OCI-LY7 (cell line): ENCODE data around the gene AFF3. TPM values are rescaled to one million over a fixed set of nuclear protein-coding genes. Genes with fewer than 3 reads are reported as not detected.

Source experiments
- BruUV-seq: library from RNA; stranded (reverse); fragments of 400-500 nt; replicated peaks from 2 replicates; lab custom pipeline; 2021; lab: Mats Ljungman, UMichigan
- CTCF ChIA-PET: fragments of 300-600 bp; sonication (Branson Sonifier 250); formaldehyde crosslinking; loops from one replicate; lab custom pipeline; 2022; ENCODE audit warnings: antibody characterized with exemption; ENCODE audit not compliant: unreplicated experiment; lab: Charles Lee
- POLR2A ChIA-PET: fragments of 300-600 bp; sonication (Branson Sonifier 250); formaldehyde crosslinking; loops from one replicate; lab custom pipeline; 2022; ENCODE audit warnings: antibody characterized with exemption; lab: Charles Lee
- DNase-seq: peaks from one replicate; pipeline ENCODE4 v3.0.0-alpha.2; 2015; ENCODE audit warnings: low spot score
- H2AFZ ChIP-seq: fragments of 200-600 bp; sonication (generic), shearing (Covaris generic); 2 replicates; pipeline ENCODE4 v1.6.1; 2014; ENCODE audit warnings: mild to moderate bottlenecking, antibody characterized with exemption, low read length, moderate library complexity
- H3K27ac ChIP-seq: fragments of 200-600 bp; sonication (generic); 2 replicates; pipeline ENCODE4 v1.5.1; 2014; ENCODE audit warnings: mixed run types, low read depth, mild to moderate bottlenecking, moderate library complexity, low read length, inconsistent platforms; ENCODE audit not compliant: poor library complexity, severe bottlenecking
- H3K36me3 ChIP-seq: fragments of 200-600 bp; sonication (generic); 2 replicates; pipeline ENCODE4 v1.6.1; 2014; ENCODE audit warnings: mild to moderate bottlenecking, antibody characterized with exemption, low read length, moderate library complexity, mixed read lengths; ENCODE audit not compliant: insufficient read depth
- H3K4me1 ChIP-seq: fragments of 200-600 bp; sonication (generic); 2 replicates; pipeline ENCODE4 v1.5.1; 2014; ENCODE audit warnings: mild to moderate bottlenecking, low read length; ENCODE audit not compliant: insufficient read depth, poor library complexity, severe bottlenecking
- H3K4me2 ChIP-seq: fragments of 200-600 bp; sonication (generic); 2 replicates; pipeline ENCODE4 v1.6.1; 2014; ENCODE audit warnings: mild to moderate bottlenecking, low read length
- H3K4me3 ChIP-seq: fragments of 200-600 bp; sonication (generic); 2 replicates; pipeline ENCODE4 v1.5.1; 2014; ENCODE audit warnings: mild to moderate bottlenecking, low read depth, low read length; ENCODE audit not compliant: poor library complexity, severe bottlenecking
- H3K79me2 ChIP-seq: fragments of 200-600 bp; sonication (generic); 2 replicates; pipeline ENCODE4 v1.6.1; 2016; ENCODE audit warnings: low read depth, mild to moderate bottlenecking, low read length, moderate library complexity, mixed read lengths; ENCODE audit not compliant: insufficient read depth
- H3K9me2 ChIP-seq: fragments of 200-600 bp; sonication (generic); 2 replicates; pipeline ENCODE4 v1.6.1; 2016; ENCODE audit warnings: mild to moderate bottlenecking, low read length, mixed read lengths; ENCODE audit not compliant: insufficient read depth
- H3K9me3 ChIP-seq: fragments of 200-600 bp; sonication (generic); 2 replicates; pipeline ENCODE4 v1.6.1; 2014; ENCODE audit warnings: mild to moderate bottlenecking, mixed run types, low read length, mixed read lengths
- H4K20me1 ChIP-seq: fragments of 200-600 bp; sonication (generic); 2 replicates; pipeline ENCODE4 v1.6.1; 2014; ENCODE audit warnings: mild to moderate bottlenecking, antibody characterized with exemption, low read length, moderate library complexity, mixed read lengths; ENCODE audit not compliant: insufficient read depth
- EZH2phosphoT487 ChIP-seq: fragments of 200-600 bp; sonication (generic); IDR thresholded peaks from 2 replicates; pipeline ENCODE4 v1.6.1; 2018; ENCODE audit warnings: low read depth, borderline replicate concordance, mild to moderate bottlenecking, mixed run types, antibody characterized with exemption, low read length, moderate library complexity, mixed read lengths
- intact Hi-C: fragments of 100-400 bp; cut with micrococcal nuclease; formaldehyde crosslinking; loops from one replicate; pipeline ENCODE4 v1.10.0; 2022; ENCODE audit not compliant: unreplicated experiment
- total RNA-seq, 2 experiments: library from RNA; depleted of rRNA in 1 of 2; stranded (reverse); fragments of >200 nt in 1 of 2; shearing (Covaris generic) in 1 of 2; gene quantifications; 2 replicates each; pipeline ENCODE4 v1.2.3, GENCODE V29; 2014 to 2022
- TF ChIP-seq, protein P1 (sequence below): fragments of 200-600 bp; sonication (generic); conservative IDR thresholded peaks from 2 replicates; pipeline ENCODE4 v1.5.1; 2014; ENCODE audit warnings: mild to moderate bottlenecking, antibody characterized with exemption, low read length, moderate library complexity, mixed read lengths

The AFF3 gene
- total RNA-seq, 2 experiments from 2014 or later: 131 to 133 TPM

GRCh38 chr2:100031604-100032003 is 110.8 kb downstream of the AFF3 start:
- H3K4me1 ChIP-seq: no peaks in the 10 kb centered on the region
- no peaks in the 10 kb centered on the region for H3K9me2 ChIP-seq
- POLR2A ChIA-PET: interaction anchor here (2.9 kb wide), 1 partner anchor 10 kb away, joined by 6 read pairs; no protein-coding TSS in a partner anchor
- TF ChIP-seq, protein P1, sequence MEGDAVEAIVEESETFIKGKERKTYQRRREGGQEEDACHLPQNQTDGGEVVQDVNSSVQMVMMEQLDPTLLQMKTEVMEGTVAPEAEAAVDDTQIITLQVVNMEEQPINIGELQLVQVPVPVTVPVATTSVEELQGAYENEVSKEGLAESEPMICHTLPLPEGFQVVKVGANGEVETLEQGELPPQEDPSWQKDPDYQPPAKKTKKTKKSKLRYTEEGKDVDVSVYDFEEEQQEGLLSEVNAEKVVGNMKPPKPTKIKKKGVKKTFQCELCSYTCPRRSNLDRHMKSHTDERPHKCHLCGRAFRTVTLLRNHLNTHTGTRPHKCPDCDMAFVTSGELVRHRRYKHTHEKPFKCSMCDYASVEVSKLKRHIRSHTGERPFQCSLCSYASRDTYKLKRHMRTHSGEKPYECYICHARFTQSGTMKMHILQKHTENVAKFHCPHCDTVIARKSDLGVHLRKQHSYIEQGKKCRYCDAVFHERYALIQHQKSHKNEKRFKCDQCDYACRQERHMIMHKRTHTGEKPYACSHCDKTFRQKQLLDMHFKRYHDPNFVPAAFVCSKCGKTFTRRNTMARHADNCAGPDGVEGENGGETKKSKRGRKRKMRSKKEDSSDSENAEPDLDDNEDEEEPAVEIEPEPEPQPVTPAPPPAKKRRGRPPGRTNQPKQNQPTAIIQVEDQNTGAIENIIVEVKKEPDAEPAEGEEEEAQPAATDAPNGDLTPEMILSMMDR: no peak
- no peak for TF ChIP-seq EZH2phosphoT487
- no peaks in the 10 kb centered on the region for H3K9me3 ChIP-seq
- no peak overlapping the region for H2AFZ ChIP-seq
- CTCF ChIA-PET: no interaction called here
- H3K4me3 ChIP-seq: no peak overlapping the region
- no peak for DNase-seq
- no peak overlapping the region for H3K27ac ChIP-seq
- BruUV-seq: no TSS peak
- H3K36me3 ChIP-seq: peaks cover 10% of the 10 kb centered on the region; the same call in 1 of the 2 replicates
- peaks cover 2% of the 10 kb centered on the region; the same call in 1 of the 2 replicates for H4K20me1 ChIP-seq
- no peak overlapping the region for H3K4me2 ChIP-seq
- peaks cover 36% of the 10 kb centered on the region for H3K79me2 ChIP-seq
- intact Hi-C loops: no loop called here

DNA sequence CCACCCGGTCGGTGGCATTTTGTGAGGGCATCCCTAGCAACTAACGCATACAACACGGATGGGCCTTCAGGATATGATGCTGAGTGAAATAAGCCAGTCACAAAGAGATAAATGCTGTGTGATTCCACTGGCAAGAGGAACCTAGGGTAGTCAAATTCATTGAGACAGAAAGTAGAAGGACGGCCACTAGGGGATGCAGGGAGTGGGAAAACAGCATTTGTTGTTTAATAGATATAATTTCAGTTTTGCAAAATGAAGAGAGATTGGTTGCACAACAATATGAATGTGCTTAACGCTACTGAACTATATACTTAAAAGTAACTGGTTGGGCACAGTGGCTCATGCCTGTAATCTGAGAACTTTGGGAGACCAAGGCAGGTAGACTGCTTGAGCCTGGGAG is 112.9 kb downstream of the AFF3 start:
- ChIA-PET POLR2A (no interaction called here), CTCF (no interaction called here)
- Histone ChIP-seq H3K4me2 (no peak overlapping the region), H3K9me2 (no peaks in the 10 kb centered on the region), H4K20me1 (no peaks in the 10 kb centered on the region), H3K27ac (no peak overlapping the region), H2AFZ (no peak overlapping the region), H3K9me3 (no peaks in the 10 kb centered on the region), H3K4me3 (no peak overlapping the region), H3K4me1 (no peaks in the 10 kb centered on the region), H3K36me3 (peaks cover 10% of the 10 kb centered on the region; the same call in 1 of the 2 replicates), H3K79me2 (peaks cover 27% of the 10 kb centered on the region; the same call in 1 of the 2 replicates)
- no TSS peak for BruUV-seq
- no peak for DNase-seq
- TF ChIP-seq EZH2phosphoT487: no peak
- TF ChIP-seq, protein P1: peak; percentile 52
- intact Hi-C loops: no loop called here

- no peaks in the 10 kb centered on the region for H3K9me3 ChIP-seq
- no peaks in the 10 kb centered on the region for H3K9me2 ChIP-seq
- peaks cover 10% of the 10 kb centered on the region for H3K36me3 ChIP-seq
- TF ChIP-seq, protein P1: no peak
- no peak for TF ChIP-seq EZH2phosphoT487
- no peak overlapping the region for H3K27ac ChIP-seq
- H4K20me1 ChIP-seq: no peaks in the 10 kb centered on the region
- DNase-seq: no peak
- no TSS peak for BruUV-seq
- H3K4me3 ChIP-seq: no peak overlapping the region
- H3K4me1 ChIP-seq: no peaks in the 10 kb centered on the region
- peaks cover 11% of the 10 kb centered on the region; the same call in 1 of the 2 replicates for H3K79me2 ChIP-seq
- no peak overlapping the region for H2AFZ ChIP-seq
- POLR2A ChIA-PET: no interaction called here
- no peak overlapping the region for H3K4me2 ChIP-seq
- CTCF ChIA-PET: no interaction called here
- intact Hi-C loops: no loop called here
These were observed 120.5 kb downstream of the AFF3 start for GRCh38 chr2:100021791-100022340.
